KMS-11 (cell line): ENCODE measurements around the gene NDUFA3.

Experiments used
- H2AFZ ChIP-seq: fragments of 200-600 bp; sonication (generic); 2 replicates; pipeline ENCODE4 v1.6.1; 2016; ENCODE audit warnings: antibody characterized with exemption, mixed run types, low read depth
- H3K27ac ChIP-seq: fragments of 200-600 bp; sonication (generic); 2 replicates; pipeline ENCODE4 v1.6.1; 2016; ENCODE audit warnings: mild to moderate bottlenecking, mixed run types
- H3K27me3 ChIP-seq: fragments of 200-600 bp; sonication (generic); 2 replicates; pipeline ENCODE4 v1.6.1; 2017; ENCODE audit warnings: mild to moderate bottlenecking, low read depth, mixed run types, moderate library complexity; ENCODE audit not compliant: insufficient read depth
- H3K36me3 ChIP-seq: fragments of 200-600 bp; sonication (generic); 2 replicates; pipeline ENCODE4 v1.6.1; 2017; ENCODE audit warnings: mild to moderate bottlenecking, mixed run types; ENCODE audit not compliant: insufficient read depth
- H3K4me1 ChIP-seq: fragments of 200-600 bp; sonication (generic); 2 replicates; pipeline ENCODE4 v1.6.1; 2016; ENCODE audit warnings: mild to moderate bottlenecking, low read depth, mixed run types; ENCODE audit not compliant: poor library complexity, severe bottlenecking
- H3K4me2 ChIP-seq: fragments of 200-600 bp; sonication (generic); 2 replicates; pipeline ENCODE4 v1.7.0; 2016; ENCODE audit warnings: mild to moderate bottlenecking, mixed run types
- H3K4me3 ChIP-seq: fragments of 200-600 bp; sonication (generic); IDR thresholded peaks from 2 replicates; pipeline ENCODE4 v1.6.1; 2017; ENCODE audit warnings: low read depth, low read length, mixed read lengths; ENCODE audit not compliant: insufficient read depth
- H3K79me2 ChIP-seq: fragments of 200-600 bp; sonication (generic); 2 replicates; pipeline ENCODE4 v1.6.1; 2016; ENCODE audit warnings: low read depth, mixed run types; ENCODE audit not compliant: insufficient read depth
- H3K9ac ChIP-seq: fragments of 200-600 bp; sonication (generic); 2 replicates; pipeline ENCODE4 v1.6.1; 2016; ENCODE audit warnings: mild to moderate bottlenecking, mixed run types
- H4K20me1 ChIP-seq: fragments of 200-600 bp; sonication (generic); 2 replicates; pipeline ENCODE4 v1.6.1; 2016; ENCODE audit warnings: mild to moderate bottlenecking, mixed run types; ENCODE audit not compliant: insufficient read depth
- TF ChIP-seq, protein P1 (sequence below): fragments of 200-600 bp; sonication (generic); conservative IDR thresholded peaks from 2 replicates; pipeline ENCODE4 v1.6.1; 2017; ENCODE audit warnings: low read depth, mild to moderate bottlenecking, antibody characterized with exemption, low read length, moderate library complexity, mixed read lengths

Gene NDUFA3

DNA sequence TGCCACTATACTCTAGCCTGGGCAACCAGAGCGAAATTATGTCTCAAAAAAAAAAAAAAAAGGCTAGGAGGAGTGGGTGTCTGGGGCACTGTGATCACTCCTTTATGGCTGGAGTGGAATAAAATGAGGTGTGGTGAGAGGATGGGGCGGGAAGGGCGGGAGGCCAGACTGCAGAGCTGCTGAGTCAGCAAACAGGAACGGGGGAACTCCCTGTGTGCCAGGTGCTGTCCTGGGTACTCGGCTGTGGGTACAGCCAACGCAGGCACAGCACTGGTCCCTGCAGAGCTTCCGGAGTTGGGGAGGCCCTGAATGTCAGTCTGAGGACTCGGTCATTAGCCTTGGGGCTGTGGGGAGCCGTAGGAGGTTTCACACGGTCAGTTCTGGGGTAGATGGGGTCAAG is 18.6 kb downstream of the NDUFA3 start:
- Histone ChIP-seq H3K4me1 (peaks cover 10% of the 10 kb centered on the region), H2AFZ (no peak overlapping the region), H3K36me3 (no peaks in the 10 kb centered on the region; the same call in 1 of the 2 replicates), H3K79me2 (peaks cover 16% of the 10 kb centered on the region), H4K20me1 (no peaks in the 10 kb centered on the region), H3K27me3 (no peaks in the 10 kb centered on the region), H3K4me2 (no peak overlapping the region), H3K9ac (no peak overlapping the region), H3K27ac (no peak overlapping the region), H3K4me3 (no peak overlapping the region)
- TF ChIP-seq, protein P1, sequence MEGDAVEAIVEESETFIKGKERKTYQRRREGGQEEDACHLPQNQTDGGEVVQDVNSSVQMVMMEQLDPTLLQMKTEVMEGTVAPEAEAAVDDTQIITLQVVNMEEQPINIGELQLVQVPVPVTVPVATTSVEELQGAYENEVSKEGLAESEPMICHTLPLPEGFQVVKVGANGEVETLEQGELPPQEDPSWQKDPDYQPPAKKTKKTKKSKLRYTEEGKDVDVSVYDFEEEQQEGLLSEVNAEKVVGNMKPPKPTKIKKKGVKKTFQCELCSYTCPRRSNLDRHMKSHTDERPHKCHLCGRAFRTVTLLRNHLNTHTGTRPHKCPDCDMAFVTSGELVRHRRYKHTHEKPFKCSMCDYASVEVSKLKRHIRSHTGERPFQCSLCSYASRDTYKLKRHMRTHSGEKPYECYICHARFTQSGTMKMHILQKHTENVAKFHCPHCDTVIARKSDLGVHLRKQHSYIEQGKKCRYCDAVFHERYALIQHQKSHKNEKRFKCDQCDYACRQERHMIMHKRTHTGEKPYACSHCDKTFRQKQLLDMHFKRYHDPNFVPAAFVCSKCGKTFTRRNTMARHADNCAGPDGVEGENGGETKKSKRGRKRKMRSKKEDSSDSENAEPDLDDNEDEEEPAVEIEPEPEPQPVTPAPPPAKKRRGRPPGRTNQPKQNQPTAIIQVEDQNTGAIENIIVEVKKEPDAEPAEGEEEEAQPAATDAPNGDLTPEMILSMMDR, result no peak

DNA sequence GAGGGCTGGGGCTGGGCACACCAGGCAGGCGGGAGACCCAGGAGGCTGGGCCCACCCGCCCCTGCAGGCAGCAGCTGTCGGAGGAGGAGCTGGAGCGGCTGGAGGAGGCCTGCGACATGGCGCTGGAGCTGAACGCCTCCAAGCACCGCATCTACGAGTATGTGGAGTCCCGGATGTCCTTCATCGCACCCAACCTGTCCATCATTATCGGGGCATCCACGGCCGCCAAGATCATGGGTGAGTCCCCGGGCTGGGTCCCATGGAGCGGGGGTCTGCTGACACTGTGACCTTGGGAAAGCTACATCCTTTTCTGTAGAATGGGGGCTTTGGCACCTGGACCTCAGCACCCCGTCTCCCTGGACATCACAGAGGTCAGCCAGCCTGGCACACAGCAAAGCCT is 21.0 kb downstream of the NDUFA3 start:
- Histone ChIP-seq H2AFZ (no peak overlapping the region), H3K27ac (no peak overlapping the region), H3K4me1 (no peaks in the 10 kb centered on the region), H3K79me2 (no peaks in the 10 kb centered on the region), H4K20me1 (no peaks in the 10 kb centered on the region), H3K4me2 (no peak overlapping the region), H3K9ac (no peak overlapping the region), H3K4me3 (no peak overlapping the region), H3K27me3 (no peaks in the 10 kb centered on the region), H3K36me3 (no peaks in the 10 kb centered on the region; the same call in 1 of the 2 replicates)
- TF ChIP-seq, protein P1, result no peak

DNA sequence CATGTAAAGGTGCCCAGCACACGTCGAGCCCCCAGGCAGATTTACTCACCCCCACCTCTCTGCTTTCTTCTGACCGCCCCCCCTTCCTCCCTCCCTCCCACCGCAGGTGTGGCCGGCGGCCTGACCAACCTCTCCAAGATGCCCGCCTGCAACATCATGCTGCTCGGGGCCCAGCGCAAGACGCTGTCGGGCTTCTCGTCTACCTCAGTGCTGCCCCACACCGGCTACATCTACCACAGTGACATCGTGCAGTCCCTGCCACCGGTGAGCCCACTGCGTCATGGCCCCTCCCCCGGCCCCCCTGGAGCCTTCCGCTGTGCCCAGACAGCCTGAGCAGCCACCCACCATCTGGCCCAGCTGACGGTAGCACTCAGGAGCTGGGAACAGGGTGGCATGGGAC is 21.7 kb downstream of the NDUFA3 start:
- Histone ChIP-seq H3K27me3 (no peaks in the 10 kb centered on the region), H3K27ac (no peak overlapping the region), H3K9ac (no peak overlapping the region), H4K20me1 (no peaks in the 10 kb centered on the region), H3K36me3 (no peaks in the 10 kb centered on the region; the same call in 1 of the 2 replicates), H3K4me2 (no peak overlapping the region), H3K4me3 (no peak overlapping the region), H3K4me1 (no peaks in the 10 kb centered on the region), H3K79me2 (no peaks in the 10 kb centered on the region), H2AFZ (no peak overlapping the region)
- TF ChIP-seq, protein P1, result no peak

DNA sequence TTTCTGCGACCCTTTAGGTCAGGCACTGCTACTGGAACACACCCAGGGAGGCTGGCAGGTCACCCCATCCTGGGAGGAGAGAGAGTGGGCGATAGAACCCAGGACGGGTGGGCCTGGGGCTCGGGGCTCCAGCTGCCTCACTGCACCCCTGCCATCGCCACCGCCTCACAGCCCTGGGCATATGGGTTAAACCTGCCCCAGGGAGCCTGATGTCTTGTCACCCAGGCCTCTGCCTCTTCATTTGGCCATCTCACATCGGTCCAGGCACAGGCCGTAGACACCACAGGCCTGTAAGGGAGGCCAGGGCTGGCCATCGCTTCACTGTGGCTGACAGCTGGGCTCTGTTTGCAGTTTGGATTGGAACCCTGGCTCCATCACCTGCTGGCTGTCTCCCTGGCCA is 23.1 kb downstream of the NDUFA3 start:
- H2AFZ ChIP-seq, result no peak overlapping the region
- H3K4me3 ChIP-seq, result no peak overlapping the region
- TF ChIP-seq, protein P1, result no peak
- no peak overlapping the region for H3K4me2 ChIP-seq
- no peaks in the 10 kb centered on the region for H3K27me3 ChIP-seq
- no peaks in the 10 kb centered on the region for H3K79me2 ChIP-seq
- no peaks in the 10 kb centered on the region for H4K20me1 ChIP-seq
- H3K27ac ChIP-seq, result no peak overlapping the region
- no peak overlapping the region for H3K9ac ChIP-seq
- H3K36me3 ChIP-seq, result no peaks in the 10 kb centered on the region; the same call in 1 of the 2 replicates
- no peaks in the 10 kb centered on the region for H3K4me1 ChIP-seq
